Duodenal mucosa (tissue), 2 donors: ENCODE measurements around the gene PHACTR2.

ENCODE experiments used
- H3K27ac ChIP-seq: one replicate; pipeline ENCODE4 v1.7.0; 2013; ENCODE audit warnings: low read depth, low read length
- H3K27me3 ChIP-seq, 2 donors: one replicate each; pipeline ENCODE4 v1.7.0; 2013; ENCODE audit warnings: low read length in 2 of 2, control low read depth in 1 of 2; ENCODE audit not compliant: insufficient read depth in 2 of 2, control insufficient read depth in 1 of 2
- H3K36me3 ChIP-seq, 2 donors: one replicate each; pipeline ENCODE4 v1.7.0; 2013; ENCODE audit warnings: low read length in 2 of 2, control low read depth in 1 of 2; ENCODE audit not compliant: insufficient read depth in 2 of 2, control insufficient read depth in 1 of 2
- H3K4me1 ChIP-seq, 2 donors: one replicate each; pipeline ENCODE4 v1.7.0; 2013; ENCODE audit warnings: low read length in 2 of 2, control low read depth in 1 of 2; ENCODE audit not compliant: insufficient read depth in 2 of 2, control insufficient read depth in 1 of 2
- H3K4me3 ChIP-seq, 2 donors: one replicate each; pipeline ENCODE4 v1.7.0; 2013; ENCODE audit warnings: low read length in 2 of 2, low read depth in 1 of 2
- H3K9ac ChIP-seq, 2 donors: one replicate each; pipeline ENCODE4 v1.7.0; 2013; ENCODE audit warnings: low read length in 2 of 2, low read depth in 1 of 2
- H3K9me3 ChIP-seq, 2 donors: one replicate each; pipeline ENCODE4 v1.7.0; 2013; ENCODE audit warnings: low read length in 2 of 2, control low read depth in 1 of 2; ENCODE audit not compliant: control insufficient read depth in 1 of 2

Gene PHACTR2

DNA sequence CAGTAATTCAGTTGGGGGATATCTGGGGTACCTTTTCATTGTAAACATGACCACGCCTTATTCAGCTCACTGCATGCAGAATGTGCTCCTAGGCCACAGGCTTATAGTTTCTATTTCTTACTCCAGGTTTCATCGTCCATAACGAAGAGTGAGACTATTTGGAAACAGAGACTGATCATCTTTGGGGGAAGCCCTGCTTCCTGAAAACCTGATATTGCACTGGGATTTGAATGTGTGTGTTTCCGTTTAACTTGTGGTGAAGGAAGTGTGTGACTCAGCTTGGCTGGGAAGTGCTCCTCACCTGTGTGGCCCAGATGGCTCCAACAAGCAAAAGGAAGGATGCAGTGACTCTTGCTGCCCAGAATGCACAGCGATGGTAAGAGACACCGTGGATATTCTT lies 145.8 kb downstream of the PHACTR2 start:
- Histone ChIP-seq H3K36me3 (peaks cover 0 to 3% of the 10 kb centered on the region in 2 donors), H3K27ac (no peak overlapping the region), H3K27me3 (no peaks in the 10 kb centered on the region), H3K9me3 (no peaks in the 10 kb centered on the region), H3K4me1 (no peaks in the 10 kb centered on the region), H3K9ac (no peak overlapping the region), H3K4me3 (no peak overlapping the region)

DNA sequence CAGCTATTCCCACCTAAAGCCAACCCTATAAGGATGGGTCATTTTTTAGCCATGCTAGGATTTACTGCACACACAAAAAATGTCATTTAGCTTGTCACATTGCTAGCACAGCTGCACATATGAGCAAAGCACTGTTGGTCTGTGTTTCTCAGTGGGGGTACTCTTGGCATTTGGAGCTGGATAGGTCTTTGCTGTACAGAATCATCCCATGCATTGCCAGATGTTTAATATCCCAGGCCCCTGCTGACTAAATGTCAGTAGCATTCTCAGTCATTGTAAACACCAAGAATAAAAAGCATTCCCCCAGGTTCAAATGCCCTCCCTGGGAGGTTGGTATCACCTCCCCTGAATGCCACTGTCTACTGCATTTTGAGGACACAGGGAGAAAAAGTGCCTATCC lies 150.8 kb downstream of the PHACTR2 start:
- Histone ChIP-seq H3K4me1 (no peaks in the 10 kb centered on the region), H3K9ac (no peak overlapping the region), H3K27me3 (no peaks in the 10 kb centered on the region), H3K36me3 (peaks cover 0 to 3% of the 10 kb centered on the region in 2 donors), H3K9me3 (no peaks in the 10 kb centered on the region), H3K27ac (no peak overlapping the region), H3K4me3 (no peak overlapping the region)

DNA sequence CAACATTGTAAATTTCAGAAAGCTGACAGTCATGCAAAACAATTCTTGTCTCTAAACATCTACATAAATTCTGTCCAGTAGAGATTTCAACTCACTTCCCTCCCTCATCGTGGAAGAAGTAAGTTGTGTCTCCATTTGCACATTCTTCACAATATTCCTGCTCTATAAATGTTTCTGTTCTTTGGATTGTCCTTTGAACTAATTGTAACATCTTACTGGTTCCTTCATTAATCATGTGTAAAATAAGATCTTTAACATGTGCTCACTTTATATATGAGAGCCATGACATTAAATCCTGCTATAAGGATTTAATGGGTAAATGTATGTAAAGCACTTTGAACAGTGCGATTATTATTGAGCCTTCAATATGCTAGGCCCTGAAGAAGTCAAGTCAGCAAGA lies 158.4 kb downstream of the PHACTR2 start:
- Histone ChIP-seq H3K4me1 (peaks cover 11% of the 10 kb centered on the region in 2 donors), H3K9me3 (no peaks in the 10 kb centered on the region), H3K36me3 (no peaks in the 10 kb centered on the region), H3K27ac (no peak overlapping the region), H3K27me3 (no peaks in the 10 kb centered on the region), H3K4me3 (no peak overlapping the region), H3K9ac (no peak overlapping the region)

DNA sequence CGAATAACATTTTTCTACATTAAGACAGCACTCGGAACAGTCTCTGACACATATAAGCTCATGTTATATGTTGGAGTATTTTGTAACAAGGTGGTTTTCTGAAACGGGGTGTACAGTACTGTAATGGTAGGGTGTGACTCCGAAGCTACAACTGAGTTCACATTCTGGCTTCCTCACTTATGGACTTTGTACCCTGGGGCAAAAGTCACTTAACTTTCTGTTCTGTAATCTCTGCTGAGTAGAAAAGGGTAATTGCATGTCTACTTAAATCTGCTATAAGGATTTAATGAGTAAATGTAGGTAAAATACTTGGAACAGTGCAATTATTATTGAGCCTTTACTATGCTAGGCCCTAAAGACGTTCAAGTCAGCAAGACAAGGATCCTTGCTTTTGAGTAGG lies 160.6 kb downstream of the PHACTR2 start:
- Histone ChIP-seq H3K9ac (no peak overlapping the region), H3K9me3 (no peaks in the 10 kb centered on the region), H3K27ac (no peak overlapping the region), H3K4me1 (peaks cover 14% of the 10 kb centered on the region in 2 donors), H3K27me3 (no peaks in the 10 kb centered on the region), H3K4me3 (no peak overlapping the region), H3K36me3 (no peaks in the 10 kb centered on the region)

DNA sequence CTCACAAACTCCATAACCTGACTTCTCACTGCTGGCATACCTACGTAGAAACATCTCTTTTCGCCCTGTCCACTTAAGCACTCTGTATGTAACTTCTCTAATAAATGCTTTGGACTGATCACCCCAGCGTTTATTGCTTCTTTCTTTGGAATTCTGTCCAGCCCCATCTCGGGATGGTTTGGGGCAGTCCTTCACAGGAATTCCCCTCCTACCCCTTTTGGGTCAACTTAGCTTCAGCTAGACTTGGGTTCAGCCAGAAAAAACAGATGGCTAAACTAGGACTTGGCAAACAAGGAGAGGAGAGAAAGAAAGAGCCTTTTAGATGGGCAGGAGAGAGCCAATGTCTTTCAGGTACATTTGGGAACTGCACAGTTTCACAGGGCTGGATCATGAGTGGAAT lies 161.4 kb downstream of the PHACTR2 start:
- Histone ChIP-seq H3K4me3 (no peak overlapping the region), H3K27ac (no peak overlapping the region), H3K27me3 (no peaks in the 10 kb centered on the region), H3K9ac (no peak overlapping the region), H3K36me3 (no peaks in the 10 kb centered on the region), H3K4me1 (peaks cover 19% of the 10 kb centered on the region in 2 donors), H3K9me3 (no peaks in the 10 kb centered on the region)

DNA sequence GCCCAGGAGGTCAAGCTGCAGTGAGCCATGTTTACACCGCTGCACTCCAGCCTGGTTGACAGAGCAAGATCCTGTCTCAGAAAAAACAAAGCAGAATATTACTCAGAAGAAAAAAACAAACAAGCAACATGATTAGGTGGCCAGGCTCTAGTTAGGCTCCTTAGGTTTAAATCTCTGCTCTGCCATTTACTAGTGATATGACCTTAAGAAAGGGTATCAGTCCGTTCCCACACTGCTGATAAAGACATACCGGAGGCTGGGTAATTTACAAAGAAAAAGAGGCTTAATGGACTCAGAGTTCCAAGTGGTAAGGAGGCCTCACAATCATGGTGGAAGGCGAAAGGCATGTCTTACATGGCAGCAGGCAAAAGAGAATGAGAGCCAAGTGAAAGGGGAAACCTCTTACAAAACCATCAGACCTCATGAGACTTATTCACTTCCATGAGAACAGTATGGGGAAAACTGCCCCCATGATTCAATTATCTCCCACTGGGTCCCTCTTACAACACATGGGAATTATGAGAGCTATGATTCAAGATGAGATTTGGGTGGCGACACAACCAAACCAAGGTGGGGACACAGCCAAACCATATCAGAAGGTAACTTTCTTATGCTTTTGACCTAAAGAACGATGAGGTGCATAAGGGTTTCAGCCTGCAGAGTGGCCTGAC lies 163.0 kb downstream of the PHACTR2 start:
- peaks cover 0 to 11% of the 10 kb centered on the region in 2 donors for H3K36me3 ChIP-seq
- H3K27me3 ChIP-seq, result no peaks in the 10 kb centered on the region
- H3K9ac ChIP-seq, result no peak overlapping the region
- no peak overlapping the region for H3K27ac ChIP-seq
- H3K4me1 ChIP-seq, result peaks cover 21 to 22% of the 10 kb centered on the region in 2 donors
- no peaks in the 10 kb centered on the region for H3K9me3 ChIP-seq
- no peak overlapping the region for H3K4me3 ChIP-seq

DNA sequence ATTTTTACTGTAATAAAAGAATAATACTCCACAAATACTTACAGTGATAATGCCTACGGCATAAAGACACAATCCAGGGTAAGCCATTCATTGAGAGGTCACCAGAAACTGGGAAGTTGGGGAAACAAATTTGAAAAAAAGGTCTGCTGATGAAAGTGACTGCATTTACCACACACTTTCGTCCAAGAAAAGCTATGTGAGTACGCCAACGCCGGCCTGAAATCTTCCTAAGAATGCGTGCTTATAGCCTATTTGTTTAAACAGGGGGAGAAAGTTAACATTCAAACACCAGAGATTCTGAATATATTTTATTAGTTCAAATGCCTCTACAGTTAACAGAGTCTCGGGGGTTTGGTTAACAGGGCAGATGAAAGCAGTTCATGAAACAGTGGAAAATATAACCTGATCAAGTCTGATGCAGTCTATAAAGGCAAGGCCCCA lies 164.7 kb downstream of the PHACTR2 start:
- Histone ChIP-seq H3K9me3 (no peaks in the 10 kb centered on the region), H3K4me3 (peak overlapping the region; percentile 98), H3K27me3 (no peaks in the 10 kb centered on the region), H3K36me3 (peaks cover 14 to 29% of the 10 kb centered on the region in 2 donors), H3K27ac (peak overlapping the region; percentile 91), H3K4me1 (peaks cover 21 to 22% of the 10 kb centered on the region in 2 donors), H3K9ac (peak overlapping the region; percentile 65 to 98)

DNA sequence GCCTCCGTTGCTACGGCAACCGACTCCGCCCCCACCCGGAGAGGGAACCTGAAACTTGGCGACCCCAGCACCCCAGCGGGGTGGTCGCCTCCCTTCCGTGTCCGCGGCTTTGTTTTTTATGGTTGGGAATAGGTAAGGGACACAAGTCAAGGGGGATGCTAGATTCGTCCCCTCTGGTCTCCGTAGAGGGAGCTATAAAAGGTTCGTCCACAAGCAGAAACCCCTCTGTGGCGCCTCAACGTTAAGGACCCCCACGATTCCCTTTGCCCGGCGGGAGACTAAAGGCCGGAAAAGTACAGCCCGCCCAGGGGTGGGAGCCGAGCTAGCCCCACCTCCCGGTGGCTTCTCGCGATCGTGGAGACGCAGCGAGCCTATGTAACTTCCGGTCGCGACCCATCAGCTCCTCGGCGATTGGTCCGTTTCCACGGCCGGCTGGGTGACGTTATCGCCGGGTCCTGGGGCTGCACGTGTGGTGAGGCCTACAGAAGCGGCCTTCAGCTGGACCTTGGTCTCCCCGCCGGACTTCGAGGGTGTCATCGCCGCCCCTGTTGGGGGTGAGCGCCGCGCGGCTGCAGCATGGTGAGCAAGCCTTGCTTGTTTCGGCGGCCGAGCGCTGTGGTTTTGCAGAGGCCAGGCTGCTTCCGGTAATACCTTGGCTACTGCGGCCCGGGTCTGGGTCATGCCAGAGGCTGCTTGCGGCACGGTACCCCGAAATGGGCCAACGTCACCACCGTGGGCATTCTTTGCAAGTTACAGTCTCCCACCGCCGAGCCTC lies 165.3 kb downstream of the PHACTR2 start, which contains the start of gene LTV1:
TSS of gene LTV1 (plus strand) at position 437 of the 775 bp plus-strand sequence. CDS start at position 577, 140 bp downstream.
- Histone ChIP-seq H3K27ac (peak within 1 kb of the TSS; percentile 91), H3K9me3 (no peaks in the 10 kb centered on the region), H3K4me1 (peaks cover 21 to 22% of the 10 kb centered on the region in 2 donors), H3K9ac (peak within 1 kb of the TSS; percentile 87 to 98), H3K36me3 (peaks cover 19 to 35% of the 10 kb centered on the region in 2 donors), H3K4me3 (peak within 1 kb of the TSS; percentile 98), H3K27me3 (no peaks in the 10 kb centered on the region)

DNA sequence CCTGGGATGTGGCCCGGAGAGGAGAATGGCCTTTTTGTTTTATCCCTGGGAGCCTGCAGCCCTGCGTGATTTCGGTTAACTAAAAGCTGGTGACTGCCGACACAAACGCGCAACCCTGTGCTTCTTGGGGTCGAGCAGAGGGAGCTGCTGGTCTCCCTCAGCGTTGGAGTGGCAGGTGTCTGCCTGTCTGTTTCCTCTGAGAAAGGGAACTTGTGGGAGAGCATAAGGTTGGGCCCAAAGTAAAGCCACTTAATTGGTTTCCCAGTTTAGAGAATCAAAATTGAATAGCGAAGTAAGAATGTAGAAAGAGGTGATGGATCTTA lies 165.9 kb downstream of the PHACTR2 start:
- no peaks in the 10 kb centered on the region for H3K9me3 ChIP-seq
- peak overlapping the region; percentile 87 to 98 for H3K9ac ChIP-seq
- H3K4me1 ChIP-seq, result peaks cover 19 to 20% of the 10 kb centered on the region in 2 donors
- H3K27me3 ChIP-seq, result no peaks in the 10 kb centered on the region
- peaks cover 19 to 40% of the 10 kb centered on the region in 2 donors for H3K36me3 ChIP-seq
- peak overlapping the region; percentile 98 for H3K4me3 ChIP-seq
- H3K27ac ChIP-seq, result peak overlapping the region; percentile 70

DNA sequence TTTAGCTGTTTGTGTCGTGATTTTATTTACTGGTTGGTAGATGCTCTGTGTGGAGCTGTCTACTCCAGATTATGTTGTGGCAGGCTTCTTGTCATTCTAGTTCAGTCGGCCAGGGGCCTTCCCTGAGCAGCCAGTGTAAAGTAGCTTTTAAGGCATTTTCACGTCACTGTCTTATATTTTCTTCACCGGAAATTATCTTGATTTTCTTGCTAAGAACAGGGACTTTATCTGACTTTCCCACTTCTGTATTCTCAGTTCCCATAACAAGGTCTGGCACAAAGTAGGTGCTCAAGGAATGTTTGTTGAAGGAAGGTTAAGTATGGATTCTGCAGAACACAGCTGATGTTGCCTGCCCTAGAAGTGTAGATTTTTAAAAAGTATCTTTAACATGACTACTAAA lies 166.2 kb downstream of the PHACTR2 start:
- Histone ChIP-seq H3K9ac (peak overlapping the region; percentile 87 to 98), H3K4me3 (peak overlapping the region; percentile 98), H3K27ac (peak overlapping the region; percentile 70)

More for the DNA sequence above, 166.2 kb downstream of the PHACTR2 start:
- peaks cover 19 to 44% of the 10 kb centered on the region in 2 donors for H3K36me3 ChIP-seq
- no peaks in the 10 kb centered on the region for H3K27me3 ChIP-seq
- peaks cover 16% of the 10 kb centered on the region in 2 donors for H3K4me1 ChIP-seq
- H3K9me3 ChIP-seq, result no peaks in the 10 kb centered on the region
